Measurements from ENCODE around the gene RPS4Y1.
"Not testable (repeated sequence)": the region's sequence is repeated elsewhere in the genome, so short reads cannot be mapped to it uniquely, and the experiment has no call there.

RPS4Y1 gene

DNA sequence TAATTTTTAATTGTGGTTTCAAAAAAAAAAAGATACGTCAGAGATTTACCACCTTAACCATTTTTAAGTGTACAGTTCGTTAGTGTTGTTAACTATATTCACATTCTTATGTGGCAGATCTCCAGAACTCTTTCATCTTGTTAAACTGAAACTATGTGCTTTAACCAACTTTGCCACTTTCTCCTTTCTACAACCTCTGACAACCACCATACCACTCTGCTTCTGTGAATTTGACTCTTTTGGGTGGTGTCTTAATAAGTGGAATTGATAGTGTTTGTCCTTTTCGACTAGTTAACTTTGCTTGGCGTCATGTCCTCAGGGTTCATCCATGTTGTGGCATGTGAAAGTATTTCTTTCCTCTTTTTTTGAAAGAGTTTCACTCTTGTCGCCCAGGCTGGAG, 15.7 kb downstream of the RPS4Y1 start:
- H3K4me3 ChIP-seq (ENCODE audit: control insufficient read depth, low read depth, low read length), result no peak overlapping the region
- TF ChIP-seq CTCF (conservative IDR thresholded peaks at IDR 0.05; ENCODE audit: control insufficient read depth, insufficient read depth, low read depth, low read length), result no peak
- no peak for DNase-seq (ENCODE audit: low read depth)

DNA sequence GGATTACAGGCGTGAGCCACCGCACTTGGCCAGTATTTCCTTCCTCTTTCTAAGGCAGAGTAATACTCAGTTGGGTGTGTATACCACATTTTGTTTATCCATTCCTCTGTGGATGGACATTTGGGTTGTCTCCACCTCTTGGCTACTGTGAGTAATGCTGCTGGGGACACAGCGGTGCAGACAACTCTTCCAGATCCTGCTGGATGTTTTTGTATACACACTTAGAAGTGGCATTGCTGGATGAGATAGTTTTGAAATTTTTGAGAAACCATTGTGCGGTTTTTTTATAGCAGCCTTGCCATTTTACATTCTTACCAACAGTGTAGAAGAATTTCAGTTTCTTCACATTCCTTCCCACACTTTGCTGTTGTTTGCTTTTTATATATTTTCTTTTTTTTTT, 16.3 kb downstream of the RPS4Y1 start:
- H3K4me3 ChIP-seq (ENCODE audit: control insufficient read depth, low read depth, low read length), result no peak overlapping the region
- no peak for DNase-seq (ENCODE audit: low read depth)
- TF ChIP-seq CTCF (conservative IDR thresholded peaks at IDR 0.05; ENCODE audit: control insufficient read depth, insufficient read depth, low read depth, low read length), result no peak

GRCh38 chrY:2859782-2860181, 18.4 kb downstream of the RPS4Y1 start:
- DNase-seq (ENCODE audit: low read depth), result no peak

GRCh38 chrY:2860511-2860910, 19.1 kb downstream of the RPS4Y1 start:
- no peak for TF ChIP-seq CTCF (conservative IDR thresholded peaks at IDR 0.05; ENCODE audit: control insufficient read depth, insufficient read depth, low read depth, low read length)
- no peak overlapping the region for H3K4me3 ChIP-seq (ENCODE audit: control insufficient read depth, low read depth, low read length)
- no peak for DNase-seq (ENCODE audit: low read depth)

More at GRCh38 chrY:2859782-2860181, 18.4 kb downstream of the RPS4Y1 start:
- TF ChIP-seq CTCF (conservative IDR thresholded peaks at IDR 0.05; ENCODE audit: control insufficient read depth, insufficient read depth, low read depth, low read length), result no peak
- no peak overlapping the region for H3K4me3 ChIP-seq (ENCODE audit: control insufficient read depth, low read depth, low read length)

GRCh38 chrY:2866581-2866980, 25.2 kb downstream of the RPS4Y1 start:
- H3K4me3 ChIP-seq (ENCODE audit: control insufficient read depth, low read depth, low read length), result no peak overlapping the region
- DNase-seq (ENCODE audit: low read depth), result no peak
- TF ChIP-seq CTCF (conservative IDR thresholded peaks at IDR 0.05; ENCODE audit: control insufficient read depth, insufficient read depth, low read depth, low read length), result no peak

- TF ChIP-seq CTCF (conservative IDR thresholded peaks at IDR 0.05; ENCODE audit: control insufficient read depth, insufficient read depth, low read depth, low read length), result no peak
- H3K4me3 ChIP-seq (ENCODE audit: control insufficient read depth, low read depth, low read length), result no peak overlapping the region
- no peak for DNase-seq (ENCODE audit: low read depth)
Observed at GRCh38 chrY:2867469-2867868, 26.1 kb downstream of the RPS4Y1 start.

DNA sequence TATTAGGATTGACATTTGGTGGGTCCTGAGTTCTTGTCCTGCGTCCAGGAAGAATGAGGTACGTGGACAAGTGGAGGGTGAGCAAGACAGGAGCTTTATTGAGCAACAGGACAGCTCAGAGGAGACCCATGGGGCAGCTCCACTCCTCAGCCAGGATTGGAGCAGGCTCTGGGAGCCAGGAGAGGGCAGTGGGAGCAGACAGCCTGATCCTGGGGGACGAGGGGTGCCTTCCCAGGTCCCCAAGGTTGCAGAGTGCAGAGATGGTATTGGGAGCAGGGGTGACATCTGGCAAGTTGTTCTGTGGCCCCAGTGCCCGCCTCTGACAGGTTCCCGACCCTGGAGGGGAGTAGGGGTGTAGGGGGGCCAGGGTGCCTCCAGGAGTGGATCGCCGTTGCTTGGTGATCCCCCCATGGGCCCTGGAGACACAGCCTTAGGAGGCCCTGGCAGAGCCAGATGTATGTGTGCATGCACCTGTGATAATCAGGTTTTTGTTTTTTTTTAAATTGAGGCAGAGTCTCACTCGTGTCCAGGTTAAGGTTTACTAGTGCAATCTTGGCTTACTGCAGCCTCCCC, 26.7 kb downstream of the RPS4Y1 start:
- no peak overlapping the region for H3K4me3 ChIP-seq (ENCODE audit: control insufficient read depth, low read depth, low read length)
- no peak for TF ChIP-seq CTCF (conservative IDR thresholded peaks at IDR 0.05; ENCODE audit: control insufficient read depth, insufficient read depth, low read depth, low read length)
- DNase-seq (ENCODE audit: low read depth), result no peak

DNA sequence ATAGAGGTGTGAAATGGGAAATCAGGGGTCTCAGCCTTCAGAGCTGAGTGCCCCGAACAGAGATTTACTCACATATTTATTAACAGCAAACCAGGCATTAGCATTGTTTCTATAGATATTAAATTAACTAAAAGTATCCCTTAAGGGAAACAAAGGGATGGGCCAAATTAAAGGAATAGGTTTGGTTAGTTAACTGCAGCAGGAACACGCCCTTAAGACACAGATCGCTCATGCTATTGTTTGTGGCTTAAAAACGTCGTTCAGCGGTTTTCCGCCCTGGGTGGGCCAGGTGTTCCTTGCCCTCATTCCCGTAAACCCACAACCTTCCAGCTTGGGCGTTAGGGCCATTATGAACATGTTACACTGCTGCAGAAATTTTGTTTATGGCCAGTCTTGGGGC, 30.8 kb downstream of the RPS4Y1 start:
- DNase-seq (ENCODE audit: low read depth); H3K4me3 ChIP-seq (ENCODE audit: control insufficient read depth, low read depth, low read length): not testable (repeated sequence)

Data from fibroblast of mammary gland (primary cell).